Skin of body (tissue), 2 donors: ENCODE results near the gene ASB3. TPM values are rescaled to one million over a fixed set of nuclear protein-coding genes. Genes with fewer than 3 reads are reported as not detected.
A peak's percentile ranks its signal among the peaks of the same experiment; 100 is the strongest.
"Not testable (repeated sequence)": the region's sequence is repeated elsewhere in the genome, so short reads cannot be mapped to it uniquely, and the experiment has no call there.

Experiments used
- DNase-seq: peaks from one replicate; lab custom pipeline; 2025; lab: John Stamatoyannopoulos, UW
- total RNA-seq: library from RNA; depleted of rRNA; stranded (reverse); fragments of >200 nt; gene quantifications from one replicate; pipeline ENCODE4 v1.2.3, GENCODE V29; 2014

The ASB3 gene
- total RNA-seq, 1 donor from 2014 or later = 30.4 TPM

DNA sequence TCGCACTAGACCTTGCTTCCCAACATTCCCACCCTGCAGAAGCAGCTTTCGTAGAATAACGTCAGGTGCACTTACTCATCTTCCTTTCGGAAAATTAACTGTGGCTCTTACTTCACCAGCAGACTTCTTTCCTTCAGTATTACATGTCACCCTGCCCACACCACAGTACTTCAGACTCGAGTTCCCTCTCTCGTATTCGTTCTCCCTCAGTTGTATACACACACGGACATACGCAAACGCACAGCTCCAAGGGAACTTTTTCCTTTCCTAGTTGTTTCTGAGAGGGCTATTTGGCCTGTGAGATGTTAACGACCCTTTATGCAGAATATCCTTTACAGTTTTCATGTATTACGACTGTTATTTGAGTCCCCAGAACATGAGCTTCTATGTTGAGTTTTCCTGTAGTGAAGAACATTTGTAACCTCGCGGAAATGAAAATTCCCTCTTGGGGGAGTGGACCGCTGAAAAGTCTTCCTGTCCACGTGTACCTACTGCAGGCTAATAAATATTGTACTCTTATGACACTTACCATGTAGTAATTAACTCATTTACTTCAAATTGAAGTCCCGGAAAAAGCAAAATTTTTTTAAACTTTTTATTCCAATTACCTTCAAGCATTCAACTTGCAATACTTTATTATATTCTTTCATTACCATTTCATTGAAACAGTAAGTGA lies 999 bp upstream of the ASB3 start:
- DNase-seq = no peak

DNA sequence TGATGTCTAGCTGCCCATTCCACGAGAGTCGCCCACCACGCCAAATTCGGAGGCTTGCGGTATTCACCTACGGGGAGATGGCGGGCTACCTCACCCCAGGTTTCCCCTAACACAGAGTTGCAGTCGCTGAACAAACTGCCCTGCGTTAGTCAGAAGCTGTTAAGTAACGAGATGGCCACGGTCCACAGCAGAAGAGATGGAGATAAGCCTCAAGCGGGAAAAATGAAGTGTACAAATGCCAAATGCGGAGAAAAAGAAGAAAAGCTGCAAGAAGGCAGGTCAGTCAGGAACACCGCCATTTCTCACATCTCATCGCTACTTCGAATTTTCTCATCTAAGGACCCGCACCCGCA lies 425 bp downstream of the ASB3 start:
- no peak for DNase-seq

DNA sequence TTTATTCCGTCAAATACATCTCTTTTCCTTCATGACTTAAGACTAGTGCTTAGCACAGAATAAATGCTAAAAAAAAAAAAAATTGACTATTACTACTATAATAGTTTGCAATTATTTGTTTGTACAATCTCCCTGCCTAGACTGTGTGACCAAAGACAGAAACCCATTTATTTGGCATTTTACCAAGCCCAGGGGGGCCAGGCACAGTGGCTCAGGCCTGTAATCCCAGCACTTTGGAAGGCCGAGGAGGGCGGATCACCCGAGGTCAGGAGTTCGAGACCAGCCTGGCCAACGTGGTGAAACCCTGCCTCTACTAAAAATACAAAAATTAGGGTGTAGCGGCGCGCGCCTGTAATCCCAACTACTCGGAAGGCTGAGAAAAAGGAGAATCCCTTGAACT lies 1.4 kb downstream of the ASB3 start:
- no peak for DNase-seq

DNA sequence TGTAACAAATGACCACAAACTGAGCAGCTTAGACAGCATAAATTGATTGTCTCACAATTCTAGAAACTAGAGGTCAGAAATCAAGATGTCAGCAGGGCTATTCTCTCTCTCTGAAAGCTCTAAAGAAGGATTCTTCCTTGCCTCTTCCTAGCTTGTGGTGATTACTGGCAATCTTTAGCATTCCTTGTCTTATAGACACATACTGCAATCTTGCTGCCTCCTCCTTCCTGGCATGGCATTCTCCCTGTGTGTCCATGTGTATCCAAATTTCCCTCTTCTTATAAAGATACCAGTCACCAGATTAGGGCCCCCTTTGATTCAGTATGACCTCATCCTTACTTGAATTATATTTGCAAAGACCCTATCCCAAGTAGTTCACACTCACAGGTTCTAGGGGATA lies 2.3 kb downstream of the ASB3 start:
- no peak for DNase-seq

DNA sequence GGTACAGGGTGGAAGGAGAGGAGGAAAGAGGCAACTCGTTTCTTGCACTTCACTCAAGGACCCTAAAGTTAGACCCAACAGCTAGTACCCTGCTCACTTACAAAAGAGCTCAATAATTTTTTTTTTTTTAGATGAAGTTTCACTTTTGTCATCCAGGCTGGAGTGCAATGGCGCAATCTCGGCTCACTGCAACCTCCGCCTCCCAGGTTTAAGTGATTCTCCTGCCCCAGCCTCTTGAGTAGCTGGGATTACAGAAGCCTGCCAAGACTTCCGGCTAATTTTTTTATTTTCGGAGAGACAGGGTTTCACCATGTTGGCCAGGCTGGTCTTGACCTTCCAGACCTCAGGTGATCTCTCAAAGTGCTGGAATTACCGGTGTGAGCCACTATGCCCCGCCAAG lies 4.1 kb downstream of the ASB3 start:
- no peak for DNase-seq

DNA sequence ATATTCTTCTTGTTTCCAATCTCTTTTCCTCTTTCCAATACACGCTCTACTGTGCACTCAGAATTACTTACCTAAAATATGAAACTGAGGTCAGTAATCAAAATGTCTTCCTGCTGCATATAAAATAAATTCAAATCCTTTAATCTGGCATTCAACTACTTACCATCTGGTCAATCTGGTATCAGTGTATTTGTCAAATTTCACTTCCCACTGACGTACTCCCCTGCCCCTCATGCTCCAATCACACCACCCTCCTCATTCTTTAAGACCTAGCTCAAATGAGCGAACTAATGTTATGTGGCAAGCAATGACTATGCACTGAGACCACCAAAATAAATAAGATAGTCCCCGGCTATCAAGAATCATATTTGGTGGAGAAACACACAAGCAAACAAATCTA lies 6.7 kb downstream of the ASB3 start:
- DNase-seq = no peak

DNA sequence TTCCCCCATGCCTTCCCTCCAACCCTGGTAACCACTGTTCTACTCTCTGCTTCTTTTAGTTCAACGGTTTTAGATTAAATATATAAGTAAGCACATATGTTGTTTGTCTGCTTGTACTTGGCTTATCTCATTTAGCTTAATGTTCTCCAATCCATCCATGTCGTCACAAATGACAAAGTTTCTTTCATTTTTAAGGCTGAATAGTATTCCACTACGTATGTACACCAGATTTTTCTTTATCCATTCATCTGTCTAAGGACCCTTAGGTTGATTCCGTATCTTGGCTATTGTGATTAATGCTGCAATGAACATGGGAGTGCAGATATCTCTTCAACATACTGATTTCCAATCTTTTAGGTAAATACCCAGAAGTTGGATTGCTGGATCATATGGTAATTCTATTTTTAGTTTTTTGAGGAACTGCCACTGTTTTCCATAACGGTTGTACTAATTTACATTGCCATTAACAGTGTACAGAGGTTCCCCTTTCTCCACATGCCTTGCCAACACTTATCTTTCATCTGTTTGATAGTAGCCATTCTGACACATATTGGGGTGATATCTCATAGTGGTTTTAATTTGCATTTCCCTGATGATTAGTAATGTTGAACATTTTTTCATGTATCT lies 8.1 kb downstream of the ASB3 start:
- no peak for DNase-seq

DNA sequence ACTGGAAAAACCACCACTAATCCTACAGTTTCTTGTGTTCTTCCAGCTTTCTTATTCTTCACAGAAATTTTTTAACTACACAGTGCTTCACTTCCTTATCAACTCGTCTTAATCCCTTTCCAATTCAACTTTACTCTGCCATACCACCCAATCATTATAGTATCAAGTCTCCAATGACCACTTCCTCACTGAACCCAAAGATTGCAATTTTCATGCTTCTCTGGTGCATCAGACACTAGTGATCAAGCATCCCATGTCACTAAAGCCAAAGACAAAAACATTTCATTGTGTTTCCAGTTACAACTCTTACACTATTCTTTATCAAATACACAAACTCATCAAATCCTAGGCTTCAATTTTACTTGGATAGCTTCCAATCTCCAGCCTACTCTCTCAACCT lies 9.6 kb downstream of the ASB3 start:
- DNase-seq = no peak

DNA sequence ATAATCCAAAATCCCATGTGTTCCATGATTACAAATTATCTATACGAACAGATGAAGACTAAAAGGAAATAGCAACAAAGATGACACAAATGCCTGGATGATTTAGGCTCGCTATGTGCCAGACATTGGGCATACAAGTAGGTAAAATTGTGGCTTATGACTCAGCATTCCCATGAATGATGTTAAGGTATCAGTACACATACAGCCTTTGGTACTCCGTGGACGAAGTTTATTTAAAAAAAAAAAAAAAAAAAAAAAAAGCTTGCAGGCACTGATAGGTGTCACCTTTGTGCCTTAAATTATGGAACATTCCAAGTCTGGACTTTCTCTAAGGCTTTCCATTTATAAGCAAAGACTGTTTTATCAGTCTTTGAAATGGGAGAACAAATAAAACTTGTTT lies 16.5 kb downstream of the ASB3 start:
- DNase-seq = no peak

DNA sequence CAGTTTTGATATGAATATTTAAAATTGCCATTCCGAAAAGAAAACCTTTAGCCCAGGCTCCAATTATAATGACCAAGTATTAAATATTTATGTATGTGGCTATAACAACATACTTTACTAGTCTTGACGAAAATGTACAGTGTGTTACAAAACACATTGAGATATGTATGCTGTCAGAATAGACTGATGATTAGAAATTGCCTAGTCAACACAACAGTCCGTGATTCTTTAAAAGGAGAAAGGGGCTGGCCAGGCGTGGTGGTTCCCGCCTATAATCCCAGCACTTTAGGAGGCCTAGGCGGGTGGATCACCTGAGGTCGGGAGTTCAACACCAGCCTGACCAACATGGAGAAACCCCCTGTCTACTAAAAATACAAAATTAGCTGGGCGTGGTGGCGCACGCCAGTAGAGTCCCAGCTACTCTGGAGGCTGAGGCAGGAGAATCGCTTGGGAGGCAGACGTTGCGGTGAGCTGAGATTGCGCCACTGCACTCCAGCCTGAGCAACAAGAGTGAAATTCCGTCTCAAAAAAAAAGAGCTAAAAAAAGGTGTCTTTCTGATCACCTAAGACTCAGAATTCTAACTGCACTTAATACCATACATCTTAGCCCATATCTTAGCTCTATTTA lies 17.3 kb downstream of the ASB3 start:
- DNase-seq = no peak

DNA sequence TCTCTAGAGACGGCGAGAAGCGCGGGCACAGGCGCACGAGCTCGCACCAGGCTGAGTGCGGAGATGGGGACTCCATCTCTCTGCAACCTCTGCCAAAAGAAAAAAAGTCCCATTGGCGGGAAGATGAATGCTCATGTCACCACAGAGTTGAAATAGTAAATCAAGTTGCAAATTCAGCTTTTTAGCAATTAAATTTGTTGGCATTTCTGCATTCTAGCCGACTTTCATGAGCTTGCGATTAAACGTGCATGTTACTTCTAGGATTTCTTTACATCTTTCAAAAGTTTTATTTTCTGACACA lies 18.6 kb downstream of the ASB3 start:
- no peak for DNase-seq

DNA sequence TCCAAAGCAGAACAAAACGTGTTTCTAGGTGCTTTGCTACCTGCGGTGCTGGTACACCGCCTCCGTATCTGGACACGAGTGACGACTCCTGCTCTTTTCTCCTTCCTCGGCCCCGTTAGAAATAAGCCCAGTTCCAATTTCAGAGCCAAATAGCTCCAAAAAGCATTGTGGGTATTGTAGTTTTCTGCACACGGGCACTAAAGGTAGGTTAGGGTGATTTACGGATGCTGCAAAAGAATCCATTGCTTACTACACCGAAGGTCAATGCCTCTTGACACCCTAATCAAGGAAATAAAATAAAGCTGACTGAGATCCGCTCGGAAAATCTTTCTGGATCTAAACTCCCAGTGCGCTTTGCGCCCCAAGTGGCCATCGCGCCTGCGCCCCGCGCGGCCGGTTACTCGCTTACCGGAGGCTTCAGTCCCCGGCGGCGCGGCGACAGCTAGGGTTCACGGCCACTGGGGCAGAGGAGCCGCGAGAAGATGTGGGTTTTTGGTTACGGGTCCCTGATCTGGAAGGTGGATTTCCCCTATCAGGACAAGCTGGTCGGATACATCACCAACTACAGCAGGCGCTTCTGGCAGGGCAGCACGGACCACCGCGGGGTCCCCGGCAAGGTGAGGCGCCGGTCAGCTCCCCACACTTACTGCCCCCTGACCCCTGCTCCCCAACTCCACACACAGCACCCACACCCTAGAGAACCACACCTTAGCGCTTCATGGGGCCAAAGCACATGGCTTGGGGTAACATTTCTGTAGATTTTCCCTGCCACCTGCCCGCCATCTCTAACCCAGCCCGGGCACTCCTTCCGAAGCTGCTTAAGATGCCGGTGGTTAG lies 19.1 kb downstream of the ASB3 start, which contains the start of gene CHAC2:
Gene CHAC2, plus strand, starts transcription at position 400 of the 837 bp plus-strand sequence. Its CDS starts 83 bp downstream, at position 483.
- peak; percentile 61 for DNase-seq

DNA sequence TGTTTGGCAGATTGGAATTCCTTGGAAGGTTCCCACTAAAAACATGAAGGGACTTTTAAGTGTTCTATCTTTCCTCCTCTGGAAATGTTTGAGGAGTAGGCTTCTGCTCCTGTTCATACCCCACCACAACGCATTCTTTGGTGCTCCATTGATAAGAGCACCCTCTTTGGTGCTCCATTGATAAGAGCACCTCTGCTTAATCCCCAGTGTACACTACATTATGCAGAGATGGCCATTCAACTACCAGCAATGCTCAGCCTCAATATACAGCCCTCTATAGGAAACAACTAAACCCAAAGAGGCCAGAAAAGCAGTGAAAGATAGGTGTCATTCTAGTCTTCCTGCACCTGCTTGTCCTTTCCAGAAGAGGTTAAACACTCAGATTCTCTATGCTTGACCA lies 21.0 kb downstream of the ASB3 start:
- DNase-seq = no peak

DNA sequence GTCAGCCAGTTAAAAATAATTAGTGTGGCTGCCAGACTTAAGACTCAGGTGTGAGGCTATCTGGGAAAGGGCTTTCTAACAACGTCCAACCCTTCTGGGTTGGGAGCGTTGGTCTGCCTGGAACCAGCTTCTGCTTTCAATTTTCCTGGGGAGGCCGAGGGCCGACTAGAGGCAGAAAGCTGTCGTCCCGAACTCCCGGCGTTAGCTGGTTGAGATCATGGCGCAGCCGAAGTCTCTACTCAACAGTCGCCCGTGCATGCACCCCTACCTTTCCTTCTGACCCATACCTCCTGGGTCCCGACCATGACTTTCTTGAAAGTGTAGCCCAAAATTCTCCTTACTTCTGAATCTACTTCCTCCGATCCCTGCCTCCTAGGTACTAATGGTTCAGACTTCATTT lies 29.5 kb downstream of the ASB3 start:
- not testable (repeated sequence) for DNase-seq

DNA sequence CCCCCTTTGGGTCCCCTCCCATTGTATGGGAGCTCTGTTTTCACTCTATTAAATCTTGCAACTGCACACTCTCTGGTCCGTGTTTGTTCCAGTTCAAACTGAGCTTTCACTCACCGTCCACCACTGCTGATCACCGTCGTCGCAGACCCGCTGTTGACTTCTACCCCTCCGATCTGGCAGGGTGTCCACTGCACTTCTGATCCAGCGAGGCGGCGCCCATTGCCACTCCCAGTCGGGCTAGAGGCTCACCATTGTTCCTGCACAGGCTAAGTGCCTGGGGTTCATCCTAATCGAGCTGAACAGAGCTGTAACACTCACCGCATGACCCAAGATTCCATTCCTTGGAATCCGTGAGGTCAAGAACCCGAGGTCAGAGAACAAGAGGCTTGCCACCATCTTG lies 30.1 kb downstream of the ASB3 start:
- no peak for DNase-seq

DNA sequence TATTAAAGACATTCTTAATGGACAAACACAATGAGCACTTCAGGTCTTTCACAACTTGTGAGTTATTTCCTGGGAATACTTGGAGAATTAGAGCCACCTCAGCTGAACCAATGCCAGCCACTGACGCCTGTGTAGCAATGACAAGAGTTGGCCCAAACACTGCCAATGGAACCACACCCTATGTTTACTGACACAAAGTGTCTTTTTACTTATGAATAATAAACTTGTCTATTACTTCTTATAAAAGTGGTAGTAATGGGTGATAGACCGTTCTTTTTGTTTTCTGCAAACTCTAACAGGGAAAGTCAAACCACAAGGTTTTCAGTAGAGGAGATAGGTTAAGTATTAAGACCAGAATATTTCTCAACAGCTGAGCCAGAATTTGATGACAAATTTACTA lies 31.6 kb downstream of the ASB3 start:
- DNase-seq = no peak

DNA sequence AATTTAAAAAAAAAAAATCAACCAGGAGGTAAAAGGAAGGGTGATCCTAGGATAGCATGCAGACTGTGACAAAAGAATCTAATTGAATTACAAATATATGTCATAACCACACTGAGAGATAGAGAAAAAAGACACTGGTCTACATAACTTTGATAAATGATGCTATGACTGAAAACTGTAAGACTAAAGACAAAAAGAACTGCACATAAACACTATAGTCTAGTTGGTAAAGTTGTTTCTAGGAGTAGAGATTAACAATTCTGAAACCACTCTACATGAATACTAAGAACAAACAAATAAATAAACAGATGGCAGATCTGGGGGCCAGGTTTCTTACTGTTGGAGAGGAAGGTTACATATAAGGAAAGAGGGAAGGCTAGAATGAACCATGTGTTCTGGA lies 33.7 kb downstream of the ASB3 start:
- no peak for DNase-seq

DNA sequence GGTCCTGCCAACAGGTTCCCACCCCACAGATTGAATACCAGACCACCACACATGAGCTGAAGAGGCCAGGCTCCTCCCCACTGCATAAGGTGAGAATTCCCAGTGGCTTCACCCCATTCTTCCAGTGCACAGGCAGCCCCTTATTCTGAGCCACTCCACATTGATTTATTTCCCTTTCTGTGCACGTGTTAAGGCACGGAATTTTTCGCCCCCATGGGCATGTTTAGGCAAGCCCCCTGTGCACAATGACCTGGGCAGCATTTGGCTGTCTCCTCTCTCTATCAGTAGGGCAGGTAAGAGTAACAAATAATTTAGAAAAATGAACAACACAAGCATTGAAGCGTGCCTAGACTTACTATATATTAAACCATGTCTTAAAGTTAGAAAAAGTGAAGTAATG lies 34.4 kb downstream of the ASB3 start:
- DNase-seq = no peak

DNA sequence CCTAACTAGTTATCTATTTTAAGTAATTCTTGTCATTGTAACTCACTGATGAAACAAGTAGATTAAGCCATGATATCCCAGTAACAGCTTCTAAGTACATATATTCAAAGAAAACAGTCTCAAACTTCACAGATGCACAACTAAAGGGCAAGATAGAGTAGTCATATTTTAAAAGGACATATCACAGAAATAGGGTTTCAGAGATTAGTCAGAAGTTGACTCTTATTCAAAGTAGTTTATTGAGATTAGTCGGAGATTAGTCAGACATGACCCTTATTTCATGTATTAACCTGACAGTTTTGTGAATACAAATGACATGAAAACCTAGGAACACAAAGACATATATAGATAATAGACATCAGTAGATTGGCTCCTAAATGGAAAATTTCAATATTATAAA lies 35.0 kb downstream of the ASB3 start:
- DNase-seq = no peak

DNA sequence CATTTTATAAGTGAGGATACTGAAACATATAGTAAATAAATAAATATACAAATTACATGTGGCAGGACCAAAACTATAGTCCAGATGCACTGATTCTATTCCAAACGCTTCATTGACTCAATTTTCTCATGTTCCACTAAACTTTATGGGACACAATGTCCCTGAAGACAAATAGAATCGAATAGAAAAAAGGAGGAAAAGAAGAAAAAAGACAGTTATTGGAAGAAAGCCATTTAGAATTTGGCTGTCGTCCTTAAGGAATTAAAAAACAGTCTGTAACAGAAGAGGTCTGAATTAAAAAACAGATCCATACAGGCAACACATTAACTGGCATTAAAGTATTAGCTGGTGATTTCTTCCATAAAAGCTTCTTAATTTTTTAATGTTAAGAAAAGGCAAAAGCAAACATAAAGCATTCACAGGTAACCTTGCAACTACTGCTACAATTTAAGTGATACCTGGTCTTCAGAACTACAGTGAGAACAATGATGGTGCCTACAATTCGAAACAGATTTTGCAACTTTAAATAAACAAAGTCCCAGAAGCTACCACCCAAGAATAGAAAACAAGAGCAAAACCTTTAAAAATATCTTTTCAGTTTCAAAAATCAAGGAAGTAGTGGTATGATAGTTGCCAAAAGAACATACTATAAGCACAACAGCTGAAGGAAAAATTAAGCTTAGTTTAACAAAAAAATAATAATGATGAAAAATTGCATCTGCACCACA lies 36.5 kb downstream of the ASB3 start:
- no peak for DNase-seq

DNA sequence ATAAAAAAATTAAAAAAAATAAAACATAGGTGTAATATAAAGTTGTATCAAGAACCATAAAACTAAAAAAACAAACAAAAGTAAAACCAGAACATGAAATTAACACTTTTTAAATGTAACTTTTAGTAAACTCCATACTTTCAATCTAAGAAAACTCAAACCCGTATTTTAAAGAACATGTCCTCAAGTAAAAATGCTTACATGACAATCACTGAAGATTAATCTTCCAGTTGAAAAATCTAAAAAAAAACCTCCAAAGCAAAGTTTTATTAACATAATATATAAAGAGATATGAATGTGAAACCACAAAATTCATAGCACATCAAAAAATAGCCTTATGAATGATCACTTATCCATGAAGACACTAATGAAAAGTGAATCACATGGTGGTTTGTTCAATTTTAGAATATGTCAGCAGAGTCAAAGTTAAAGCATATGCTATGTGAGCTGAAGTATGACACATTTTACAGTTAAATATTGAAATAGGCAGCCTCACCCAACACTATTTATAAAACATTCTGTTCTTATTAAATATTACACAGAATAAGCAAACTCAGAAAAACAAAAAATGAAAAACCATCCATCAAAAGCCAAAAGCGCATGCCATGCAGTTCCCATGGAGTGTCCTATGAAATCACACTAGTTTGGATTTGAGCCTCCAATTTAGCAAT lies 42.2 kb downstream of the ASB3 start:
- DNase-seq = peak; percentile 63
